NCI-H1092 treated with DMSO at 0.1 percent for 48 hours (cell line): Measurements from ENCODE around the gene CAMTA1.

Experiments used
- DNase-seq: peaks from one replicate; lab custom pipeline; 2025; lab: John Stamatoyannopoulos, UW

The CAMTA1 gene

GRCh38 chr1:6873298-6874015, 88.2 kb downstream of the CAMTA1 start:
- DNase-seq: no peak

GRCh38 chr1:6874298-6874697, 89.0 kb downstream of the CAMTA1 start:
- no peak for DNase-seq

- DNase-seq: no peak
These were observed 95.9 kb downstream of the CAMTA1 start for GRCh38 chr1:6880951-6881690.

DNA sequence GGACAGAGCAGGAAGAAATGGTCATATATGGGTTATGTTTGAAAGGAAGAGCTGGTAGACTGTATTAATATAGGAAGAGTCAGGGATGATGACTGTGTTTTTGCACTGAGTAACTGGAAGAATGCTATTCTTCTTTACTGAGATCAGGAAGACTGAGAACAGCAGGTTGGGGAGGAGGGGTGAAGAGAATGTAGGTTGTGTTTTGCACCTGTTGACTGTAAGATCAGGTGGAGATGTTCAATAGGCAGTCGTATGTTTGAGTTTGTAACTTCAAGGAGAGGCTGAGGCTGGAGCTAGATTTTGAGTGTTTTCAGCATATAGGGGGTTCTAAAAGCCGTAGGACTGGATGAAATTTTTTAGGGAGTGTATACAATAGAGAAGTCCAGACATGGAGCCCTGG, 97.2 kb downstream of the CAMTA1 start:
- DNase-seq: no peak

DNA sequence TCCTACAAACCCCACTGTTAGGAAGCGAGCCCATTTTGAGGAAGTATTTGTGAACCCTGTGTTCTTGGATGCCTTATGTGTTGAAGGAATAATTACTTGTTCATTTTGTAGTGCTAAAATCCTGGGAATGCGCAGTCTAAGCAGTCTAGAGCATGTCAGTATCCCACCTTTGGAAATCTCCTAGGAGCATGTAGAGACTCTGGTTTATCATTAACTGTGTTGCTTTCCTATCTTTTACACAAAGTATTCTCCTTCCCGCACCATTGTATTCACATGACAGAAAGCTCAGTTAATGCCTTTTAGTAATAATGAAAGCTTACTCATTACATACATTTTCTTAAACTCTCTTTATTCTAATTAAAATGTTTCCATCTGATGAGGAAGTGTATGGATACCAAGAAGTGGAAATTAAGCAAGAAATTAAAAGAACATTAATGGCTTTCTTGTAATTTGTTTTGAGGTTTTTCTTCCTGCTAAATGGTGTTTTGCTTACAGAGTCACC, 99.4 kb downstream of the CAMTA1 start:
- DNase-seq: no peak

- DNase-seq: no peak
These were observed 100.2 kb downstream of the CAMTA1 start for GRCh38 chr1:6885426-6885825.

DNA sequence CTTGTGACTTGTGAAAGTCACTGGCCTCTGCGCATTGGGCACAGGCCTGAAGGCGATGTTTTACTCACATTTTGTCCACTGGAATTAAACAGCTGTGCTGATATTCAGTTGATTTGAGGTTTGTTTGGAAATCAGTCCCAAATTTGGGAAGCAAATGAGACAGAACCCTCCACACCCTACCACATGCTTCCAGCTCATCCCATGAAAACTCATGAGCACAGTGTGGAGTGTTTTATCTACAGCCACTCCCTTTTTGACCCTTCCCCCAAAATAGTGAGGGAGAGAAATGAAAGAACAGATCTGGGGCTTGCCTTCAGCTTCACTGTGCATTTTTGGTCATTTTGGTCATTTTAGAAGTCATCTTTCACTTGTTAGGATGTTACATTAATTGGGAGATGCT, 101.3 kb downstream of the CAMTA1 start:
- no peak for DNase-seq

DNA sequence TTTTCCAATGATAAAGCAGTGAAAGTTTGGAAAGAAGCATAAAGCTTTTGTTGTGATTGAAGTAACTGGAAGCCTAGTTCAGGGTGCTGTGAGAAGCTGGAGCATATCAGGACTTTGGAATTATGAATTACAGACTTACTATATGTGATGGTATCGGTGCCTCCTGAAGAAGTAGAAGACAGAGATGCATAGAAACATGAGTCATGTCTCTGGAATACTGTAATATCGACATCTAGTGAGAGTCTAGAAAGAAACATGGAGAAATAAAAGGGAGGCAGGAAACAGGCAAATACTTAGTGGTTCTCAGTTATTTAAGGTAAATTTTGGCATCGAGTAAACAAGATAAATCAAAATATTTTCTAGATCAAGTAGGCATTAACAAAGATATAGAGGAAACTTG, 103.0 kb downstream of the CAMTA1 start:
- no peak for DNase-seq

GRCh38 chr1:6888870-6889269, 103.6 kb downstream of the CAMTA1 start:
- DNase-seq: no peak

- DNase-seq: peak; percentile 54
These were observed 104.7 kb downstream of the CAMTA1 start for GRCh38 chr1:6889875-6890480.

GRCh38 chr1:6890686-6891085, 105.4 kb downstream of the CAMTA1 start:
- no peak for DNase-seq

DNA sequence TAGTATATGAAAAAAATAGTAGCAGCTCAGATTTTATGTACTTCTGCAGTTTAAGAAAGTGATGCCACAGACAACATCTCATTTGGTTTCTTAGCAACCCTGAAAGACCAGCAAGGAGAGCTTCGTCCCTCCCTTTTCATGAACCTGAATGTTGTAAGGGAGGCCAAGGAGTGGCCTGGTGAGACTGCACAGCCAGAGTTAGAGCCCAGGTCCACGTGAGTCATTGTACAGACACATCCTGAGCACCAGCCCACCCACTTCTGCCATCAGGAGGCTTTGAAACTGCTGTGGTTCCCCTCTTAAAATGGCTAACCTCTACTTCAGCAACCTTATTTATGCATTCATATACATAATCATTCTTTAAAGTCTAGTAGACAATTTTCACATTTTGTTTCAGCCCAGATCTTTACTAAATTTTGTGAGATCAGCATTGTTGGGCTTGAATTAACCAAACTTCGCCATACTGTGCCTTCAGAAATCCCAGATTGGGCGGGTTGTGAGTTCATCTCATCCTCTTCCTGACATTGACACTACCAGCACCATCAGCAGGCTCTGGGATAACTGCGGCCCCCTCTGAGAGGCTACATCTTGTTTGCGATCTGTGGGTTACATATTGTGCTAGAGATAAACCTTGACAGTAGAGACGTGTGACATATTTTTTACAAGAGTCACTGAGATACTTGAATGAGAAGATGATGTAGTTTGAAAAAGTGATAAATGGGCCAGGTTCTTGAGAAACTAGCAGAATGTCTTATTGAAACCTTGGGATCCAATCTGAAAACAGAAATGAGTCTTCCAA, 106.7 kb downstream of the CAMTA1 start:
- DNase-seq: no peak

GRCh38 chr1:6893388-6893787, 108.1 kb downstream of the CAMTA1 start:
- DNase-seq: no peak

DNA sequence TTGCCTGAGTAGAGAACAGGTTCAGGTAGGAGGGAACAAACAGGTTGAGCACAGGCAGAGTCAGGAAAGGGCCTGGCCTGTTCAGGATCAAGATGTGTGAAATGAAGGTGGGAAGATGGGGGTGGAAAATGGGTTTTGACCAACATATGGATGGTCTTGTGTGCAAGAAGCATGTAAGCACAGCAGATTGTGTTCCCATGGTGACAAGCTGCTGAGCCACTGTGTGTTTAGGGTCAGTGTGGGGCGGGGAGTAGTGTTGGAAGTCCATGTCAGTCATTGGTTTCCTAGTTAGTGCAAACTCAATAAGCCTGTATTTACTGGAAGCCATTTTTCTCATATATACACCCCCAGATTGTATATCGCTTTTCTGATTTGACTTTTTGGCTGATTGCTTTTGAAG, 111.9 kb downstream of the CAMTA1 start:
- no peak for DNase-seq

- no peak for DNase-seq
These were observed 113.8 kb downstream of the CAMTA1 start for GRCh38 chr1:6898974-6899539.

DNA sequence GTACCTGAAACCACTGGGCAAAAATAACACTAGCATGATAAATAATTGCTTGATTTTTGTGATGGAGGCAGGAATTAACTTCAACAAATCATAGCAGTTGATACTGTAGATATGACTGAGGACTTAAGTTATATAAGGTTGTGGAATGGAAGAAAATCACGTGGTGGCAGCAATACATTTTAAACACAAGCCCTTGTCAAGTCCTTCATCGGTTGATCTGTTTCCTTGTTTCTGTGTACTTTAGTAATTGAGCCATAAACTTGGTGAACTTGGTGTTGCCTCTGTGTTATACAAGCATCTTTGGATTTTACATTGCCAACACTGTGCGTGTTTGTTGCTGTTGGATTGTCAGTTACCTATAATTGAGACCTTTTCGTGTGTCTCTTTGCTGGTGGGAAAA, 114.4 kb downstream of the CAMTA1 start:
- no peak for DNase-seq

DNA sequence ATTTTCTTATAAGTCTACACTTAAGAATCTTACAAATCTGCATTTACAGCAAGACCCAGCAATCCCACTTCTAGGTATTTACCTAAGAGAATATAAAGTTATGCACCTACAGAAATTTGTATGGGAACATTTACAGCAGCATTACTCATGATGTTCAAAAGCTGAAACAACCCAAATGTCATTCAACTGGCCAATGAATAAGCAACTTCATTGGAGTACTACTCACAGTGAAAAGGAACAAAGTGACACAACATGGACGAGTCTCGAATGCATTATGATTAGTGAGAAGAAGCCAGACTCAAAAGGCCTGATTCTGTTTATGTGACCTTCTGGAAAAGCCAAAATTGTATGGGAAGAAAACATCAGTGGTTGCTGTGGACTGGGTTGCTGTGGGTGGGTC, 116.9 kb downstream of the CAMTA1 start:
- DNase-seq: no peak

GRCh38 chr1:6904476-6905170, 119.4 kb downstream of the CAMTA1 start:
- DNase-seq: no peak

DNA sequence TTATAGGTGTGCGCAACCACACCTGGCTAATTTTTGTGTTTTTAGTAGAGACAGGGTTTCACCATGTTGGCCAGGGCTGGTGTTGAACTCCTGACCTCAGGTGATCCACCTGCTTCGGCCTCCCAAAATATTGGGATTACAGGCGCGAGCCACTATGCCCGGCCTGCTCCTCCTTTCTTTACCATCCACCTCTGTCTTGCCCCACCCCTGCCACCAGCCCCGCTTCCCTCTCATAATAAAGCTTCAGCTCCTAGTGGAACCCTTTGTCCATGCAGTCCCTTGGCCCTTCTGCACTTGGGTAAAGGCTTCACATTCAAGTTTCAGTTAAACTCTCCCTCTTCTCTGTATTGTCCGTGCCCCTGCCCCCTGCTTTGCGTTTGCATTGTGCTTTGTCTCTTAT, 120.1 kb downstream of the CAMTA1 start:
- DNase-seq: no peak

DNA sequence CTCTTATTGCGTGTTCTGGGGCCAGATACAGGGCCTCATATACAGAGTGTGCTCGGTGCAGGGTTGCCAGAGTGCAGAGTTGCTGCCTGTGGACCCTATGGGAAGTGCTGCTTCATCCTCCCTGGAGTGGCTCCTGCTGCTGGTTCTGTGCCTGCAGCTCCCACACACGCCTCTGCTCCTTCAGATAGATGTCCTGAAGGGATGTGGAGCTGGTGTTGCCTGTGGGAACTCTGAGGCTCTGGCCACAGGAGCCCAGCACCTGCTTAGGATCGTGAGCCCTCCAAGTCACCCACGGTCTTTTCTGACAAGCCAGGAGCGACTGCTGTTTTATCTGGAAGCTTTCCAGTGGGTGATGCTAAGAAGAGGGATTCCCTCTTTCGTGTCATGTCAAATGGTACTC, 120.5 kb downstream of the CAMTA1 start:
- DNase-seq: no peak

GRCh38 chr1:6906783-6907182, 121.5 kb downstream of the CAMTA1 start:
- no peak for DNase-seq
